ENCODE measurements around the gene RFPL4A.

The RFPL4A gene

DNA sequence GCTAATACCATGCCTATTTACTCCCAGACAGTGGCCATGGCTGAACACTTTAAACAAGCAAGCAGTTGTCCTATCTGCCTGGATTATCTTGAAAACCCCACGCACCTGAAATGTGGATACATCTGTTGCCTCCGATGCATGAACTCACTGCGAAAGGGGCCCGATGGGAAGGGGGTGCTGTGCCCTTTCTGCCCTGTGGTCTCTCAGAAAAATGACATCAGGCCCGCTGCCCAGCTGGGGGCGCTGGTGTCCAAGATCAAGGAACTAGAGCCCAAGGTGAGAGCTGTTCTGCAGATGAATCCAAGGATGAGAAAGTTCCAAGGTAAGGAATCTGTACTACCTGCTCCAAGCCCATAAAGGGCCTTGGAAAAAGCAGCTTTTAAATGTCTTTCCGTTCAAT, 18.6 kb downstream of the RFPL4A start:
- CTCF ChIA-PET, result interaction anchor here (0.6 kb wide), 1 partner anchor 221 kb away, joined by 3 read pairs; no protein-coding TSS in a partner anchor
- POLR2A ChIA-PET, result no interaction called here
- no peak for DNase-seq (ENCODE audit: extremely low spot score)
- TF ChIP-seq, protein P1, sequence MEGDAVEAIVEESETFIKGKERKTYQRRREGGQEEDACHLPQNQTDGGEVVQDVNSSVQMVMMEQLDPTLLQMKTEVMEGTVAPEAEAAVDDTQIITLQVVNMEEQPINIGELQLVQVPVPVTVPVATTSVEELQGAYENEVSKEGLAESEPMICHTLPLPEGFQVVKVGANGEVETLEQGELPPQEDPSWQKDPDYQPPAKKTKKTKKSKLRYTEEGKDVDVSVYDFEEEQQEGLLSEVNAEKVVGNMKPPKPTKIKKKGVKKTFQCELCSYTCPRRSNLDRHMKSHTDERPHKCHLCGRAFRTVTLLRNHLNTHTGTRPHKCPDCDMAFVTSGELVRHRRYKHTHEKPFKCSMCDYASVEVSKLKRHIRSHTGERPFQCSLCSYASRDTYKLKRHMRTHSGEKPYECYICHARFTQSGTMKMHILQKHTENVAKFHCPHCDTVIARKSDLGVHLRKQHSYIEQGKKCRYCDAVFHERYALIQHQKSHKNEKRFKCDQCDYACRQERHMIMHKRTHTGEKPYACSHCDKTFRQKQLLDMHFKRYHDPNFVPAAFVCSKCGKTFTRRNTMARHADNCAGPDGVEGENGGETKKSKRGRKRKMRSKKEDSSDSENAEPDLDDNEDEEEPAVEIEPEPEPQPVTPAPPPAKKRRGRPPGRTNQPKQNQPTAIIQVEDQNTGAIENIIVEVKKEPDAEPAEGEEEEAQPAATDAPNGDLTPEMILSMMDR (IDR thresholded peaks at IDR 0.05; ENCODE audit: control extremely low read depth, extremely low read depth, low read depth, missing control alignments), result no peak

DNA sequence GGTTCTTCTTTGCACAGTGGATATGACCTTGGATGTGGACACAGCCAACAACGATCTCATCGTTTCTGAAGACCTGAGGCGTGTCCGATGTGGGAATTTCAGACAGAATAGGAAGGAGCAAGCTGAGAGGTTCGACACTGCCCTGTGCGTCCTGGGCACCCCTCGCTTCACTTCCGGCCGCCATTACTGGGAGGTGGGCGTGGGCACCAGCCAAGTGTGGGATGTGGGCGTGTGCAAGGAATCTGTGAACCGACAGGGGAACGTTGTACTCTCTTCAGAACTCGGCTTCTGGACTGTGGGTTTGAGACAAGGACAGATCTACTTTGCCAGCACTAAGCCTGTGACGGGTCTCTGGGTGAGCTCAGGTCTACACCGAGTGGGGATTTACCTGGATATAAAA, 19.4 kb downstream of the RFPL4A start:
- DNase-seq (ENCODE audit: extremely low spot score), result no peak
- POLR2A ChIA-PET, result no interaction called here
- CTCF ChIA-PET, result no interaction called here

DNA sequence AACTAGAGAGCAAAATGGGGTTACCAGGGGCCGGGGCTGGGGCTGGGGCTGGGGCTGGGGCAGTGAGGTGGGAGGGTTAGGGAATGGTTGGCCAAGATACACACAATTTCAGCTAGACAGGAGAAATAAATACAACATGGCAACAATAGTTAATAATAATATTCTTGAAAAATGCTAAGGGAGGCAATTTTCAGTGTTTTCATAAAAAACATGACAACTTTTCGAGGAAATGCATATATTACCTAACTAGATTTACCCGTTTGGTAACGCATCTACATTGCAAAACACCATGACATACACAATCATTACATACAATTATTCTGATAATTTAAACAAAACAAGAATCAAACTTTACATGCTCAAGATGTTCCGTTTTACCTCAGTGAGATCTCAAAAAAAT, 22.2 kb downstream of the RFPL4A start:
- ChIA-PET CTCF (no interaction called here), POLR2A (no interaction called here)
- TF ChIP-seq, protein P1 (IDR thresholded peaks at IDR 0.05; ENCODE audit: control extremely low read depth, extremely low read depth, low read depth, missing control alignments), result no peak
- no peak for DNase-seq (ENCODE audit: extremely low spot score)

More for the DNA sequence above, 19.4 kb downstream of the RFPL4A start:
- TF ChIP-seq, protein P1 (IDR thresholded peaks at IDR 0.05; ENCODE audit: control extremely low read depth, extremely low read depth, low read depth, missing control alignments), result no peak

DNA sequence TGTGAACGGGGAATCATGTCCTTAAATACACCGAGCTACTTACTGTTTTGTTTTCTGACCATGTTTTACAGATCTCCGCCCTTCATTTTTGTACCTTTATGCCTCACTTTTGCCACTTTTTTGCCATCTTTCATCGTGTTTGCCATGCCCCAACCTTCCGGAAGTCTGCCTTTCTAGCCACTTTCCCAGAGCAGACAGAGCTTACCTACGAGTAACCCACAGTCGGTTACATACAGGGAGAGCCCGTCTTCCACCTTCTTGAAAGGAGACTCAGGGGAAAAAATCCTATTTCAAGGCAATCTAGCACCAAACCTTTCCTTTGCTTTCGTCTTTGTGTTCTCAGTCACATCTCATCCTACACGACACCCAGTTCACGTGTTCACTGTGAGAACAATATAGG, 36.1 kb downstream of the RFPL4A start:
- TF ChIP-seq, protein P1 (IDR thresholded peaks at IDR 0.05; ENCODE audit: control extremely low read depth, extremely low read depth, low read depth, missing control alignments), result no peak
- CTCF ChIA-PET, result no interaction called here
- DNase-seq (ENCODE audit: extremely low spot score), result no peak
- POLR2A ChIA-PET, result no interaction called here

DNA sequence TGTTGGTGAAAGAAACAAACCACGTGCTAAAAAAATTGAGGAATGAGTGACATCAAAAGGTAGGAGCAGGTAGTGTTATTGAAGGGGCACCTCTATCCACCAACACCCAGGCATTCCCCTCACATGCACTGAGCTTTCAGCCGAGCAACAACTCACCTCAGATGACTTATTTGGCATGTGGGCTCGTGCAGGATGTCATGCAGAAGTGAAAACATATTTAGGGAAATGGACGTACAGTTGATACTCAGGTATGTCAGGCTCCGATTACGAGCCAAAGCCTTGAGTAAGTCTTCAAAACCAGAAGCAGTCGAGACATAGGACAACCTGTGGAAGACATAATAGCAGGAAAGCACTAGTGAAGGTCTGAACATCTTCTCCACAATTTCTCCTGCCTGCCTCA, 42.5 kb downstream of the RFPL4A start:
- no peak for DNase-seq (ENCODE audit: extremely low spot score)
- TF ChIP-seq, protein P1 (IDR thresholded peaks at IDR 0.05; ENCODE audit: control extremely low read depth, extremely low read depth, low read depth, missing control alignments), result no peak
- POLR2A ChIA-PET, result no interaction called here
- CTCF ChIA-PET, result interaction anchor here (1.3 to 1.6 kb wide), 2 partner anchors 9 to 15 kb away, joined by 3 to 5 read pairs; no protein-coding TSS in a partner anchor

DNA sequence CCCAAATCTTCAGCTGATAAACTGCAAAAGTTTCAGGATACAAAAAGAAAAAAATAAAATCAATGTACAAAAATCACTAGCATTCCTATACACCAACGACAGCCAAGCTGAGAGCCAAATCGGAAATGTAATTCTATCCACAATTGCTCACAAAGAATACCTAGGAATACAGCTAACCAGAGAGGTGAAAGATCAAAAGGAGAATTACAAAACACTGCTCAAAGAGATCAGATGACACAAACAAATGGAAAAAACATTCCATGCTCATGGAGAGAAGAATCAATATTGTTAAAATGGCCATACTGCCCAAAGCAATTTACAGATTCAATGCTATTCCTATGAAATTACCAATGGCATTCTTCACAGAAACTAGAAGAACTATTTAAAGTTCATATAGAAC, 43.4 kb downstream of the RFPL4A start:
- TF ChIP-seq, protein P1 (IDR thresholded peaks at IDR 0.05; ENCODE audit: control extremely low read depth, extremely low read depth, low read depth, missing control alignments), result no peak
- ChIA-PET CTCF (no interaction called here), POLR2A (no interaction called here)
- DNase-seq (ENCODE audit: extremely low spot score), result no peak

All from GM10248 (cell line).